Measurements from ENCODE around the gene XRN1.

Gene XRN1

DNA sequence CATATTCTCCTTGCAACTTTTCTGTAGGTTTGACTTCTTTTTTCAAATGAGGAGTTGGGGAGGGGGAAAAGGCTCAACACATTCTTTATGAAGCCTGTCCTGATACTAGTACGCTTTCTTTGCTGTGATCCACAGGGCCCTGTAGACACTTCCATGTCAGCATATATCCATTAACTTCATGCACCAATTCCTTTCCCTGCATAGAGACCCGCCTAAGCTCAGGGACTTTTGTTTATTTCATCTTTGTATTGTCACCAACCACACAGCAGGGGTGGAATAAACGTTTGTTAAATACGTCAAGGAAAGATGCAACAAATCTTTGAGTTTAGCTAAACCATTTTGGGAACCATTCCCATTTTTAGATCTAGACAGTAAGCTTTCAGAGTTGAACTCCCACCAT, 179.4 kb downstream of the XRN1 start:
- no peak overlapping the region for H3K4me3 ChIP-seq (IDR thresholded peaks at IDR 0.05; ENCODE audit: insufficient read depth, low read depth, low read length)
- H3K36me3 ChIP-seq (ENCODE audit: insufficient read depth) = no peaks in the 10 kb centered on the region
- no peak overlapping the region for H3K9ac ChIP-seq
- no peak overlapping the region for H2AFZ ChIP-seq (ENCODE audit: low read depth)
- H3K27me3 ChIP-seq (ENCODE audit: insufficient read depth, low read depth) = no peaks in the 10 kb centered on the region
- H3K4me1 ChIP-seq (ENCODE audit: low read depth, poor library complexity, severe bottlenecking) = no peaks in the 10 kb centered on the region
- H3K4me2 ChIP-seq = no peak overlapping the region
- no peaks in the 10 kb centered on the region for H4K20me1 ChIP-seq (ENCODE audit: insufficient read depth)
- TF ChIP-seq CTCF (conservative IDR thresholded peaks at IDR 0.05; ENCODE audit: low read depth, low read length) = no peak
- H3K79me2 ChIP-seq (ENCODE audit: insufficient read depth, low read depth) = no peaks in the 10 kb centered on the region
- H3K27ac ChIP-seq = no peak overlapping the region

DNA sequence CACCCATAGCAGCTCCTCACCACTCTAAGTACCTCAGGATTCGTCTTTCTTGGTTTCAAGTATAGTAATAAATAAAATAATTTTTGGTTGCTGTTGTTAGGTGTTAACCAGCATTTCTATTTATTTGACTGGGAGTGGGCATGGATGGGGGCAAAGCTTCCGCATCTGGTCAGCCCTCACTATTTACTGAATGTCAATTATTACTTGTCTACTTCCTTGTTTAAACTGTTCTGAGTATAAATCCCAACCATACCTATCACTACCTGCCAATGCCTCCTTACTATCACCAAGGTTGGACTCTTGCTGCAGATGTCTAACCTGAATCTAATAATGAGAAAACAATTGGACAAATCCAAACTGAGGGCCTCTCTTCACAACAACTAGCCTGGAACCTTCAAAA, 180.6 kb downstream of the XRN1 start:
- no peak for TF ChIP-seq CTCF (conservative IDR thresholded peaks at IDR 0.05; ENCODE audit: low read depth, low read length)
- no peaks in the 10 kb centered on the region for H3K27me3 ChIP-seq (ENCODE audit: insufficient read depth, low read depth)
- H4K20me1 ChIP-seq (ENCODE audit: insufficient read depth) = no peaks in the 10 kb centered on the region
- H3K79me2 ChIP-seq (ENCODE audit: insufficient read depth, low read depth) = no peaks in the 10 kb centered on the region
- H3K4me3 ChIP-seq (IDR thresholded peaks at IDR 0.05; ENCODE audit: insufficient read depth, low read depth, low read length) = no peak overlapping the region
- no peak overlapping the region for H3K27ac ChIP-seq
- no peak overlapping the region for H2AFZ ChIP-seq (ENCODE audit: low read depth)
- H3K36me3 ChIP-seq (ENCODE audit: insufficient read depth) = no peaks in the 10 kb centered on the region
- no peak overlapping the region for H3K4me2 ChIP-seq
- H3K4me1 ChIP-seq (ENCODE audit: low read depth, poor library complexity, severe bottlenecking) = no peaks in the 10 kb centered on the region
- H3K9ac ChIP-seq = no peak overlapping the region

GRCh38 chr3:142263112-142263511, 184.7 kb downstream of the XRN1 start:
- no peak overlapping the region for H3K4me3 ChIP-seq (IDR thresholded peaks at IDR 0.05; ENCODE audit: insufficient read depth, low read depth, low read length)
- H4K20me1 ChIP-seq (ENCODE audit: insufficient read depth) = no peaks in the 10 kb centered on the region
- no peak overlapping the region for H3K9ac ChIP-seq
- no peaks in the 10 kb centered on the region for H3K27me3 ChIP-seq (ENCODE audit: insufficient read depth, low read depth)
- H3K4me1 ChIP-seq (ENCODE audit: low read depth, poor library complexity, severe bottlenecking) = no peaks in the 10 kb centered on the region
- H3K36me3 ChIP-seq (ENCODE audit: insufficient read depth) = no peaks in the 10 kb centered on the region
- TF ChIP-seq CTCF (conservative IDR thresholded peaks at IDR 0.05; ENCODE audit: low read depth, low read length) = no peak
- H3K79me2 ChIP-seq (ENCODE audit: insufficient read depth, low read depth) = no peaks in the 10 kb centered on the region
- no peak overlapping the region for H3K4me2 ChIP-seq
- no peak overlapping the region for H3K27ac ChIP-seq
- H2AFZ ChIP-seq (ENCODE audit: low read depth) = no peak overlapping the region

GRCh38 chr3:142259359-142259758, 188.5 kb downstream of the XRN1 start:
- Histone ChIP-seq H3K4me2 (no peak overlapping the region), H3K9ac (no peak overlapping the region), H2AFZ (ENCODE audit: low read depth) (no peak overlapping the region), H3K79me2 (ENCODE audit: insufficient read depth, low read depth) (no peaks in the 10 kb centered on the region), H3K4me1 (ENCODE audit: low read depth, poor library complexity, severe bottlenecking) (no peaks in the 10 kb centered on the region), H3K27ac (no peak overlapping the region), H3K36me3 (ENCODE audit: insufficient read depth) (no peaks in the 10 kb centered on the region), H4K20me1 (ENCODE audit: insufficient read depth) (no peaks in the 10 kb centered on the region), H3K27me3 (ENCODE audit: insufficient read depth, low read depth) (no peaks in the 10 kb centered on the region), H3K4me3 (IDR thresholded peaks at IDR 0.05; ENCODE audit: insufficient read depth, low read depth, low read length) (no peak overlapping the region)
- TF ChIP-seq CTCF (conservative IDR thresholded peaks at IDR 0.05; ENCODE audit: low read depth, low read length) = no peak

All from KMS-11 (cell line).